ENCODE measurements around the gene CYP2S1.
"Not testable (repeated sequence)": the region's sequence is repeated elsewhere in the genome, so short reads cannot be mapped to it uniquely, and the experiment has no call there.

The CYP2S1 gene

GRCh38 chr19:41226874-41227390 lies 33.9 kb downstream of the CYP2S1 start:
- DNase-seq = no peak

- no peak for DNase-seq
These were observed 35.5 kb downstream of the CYP2S1 start for GRCh38 chr19:41228486-41228885.

DNA sequence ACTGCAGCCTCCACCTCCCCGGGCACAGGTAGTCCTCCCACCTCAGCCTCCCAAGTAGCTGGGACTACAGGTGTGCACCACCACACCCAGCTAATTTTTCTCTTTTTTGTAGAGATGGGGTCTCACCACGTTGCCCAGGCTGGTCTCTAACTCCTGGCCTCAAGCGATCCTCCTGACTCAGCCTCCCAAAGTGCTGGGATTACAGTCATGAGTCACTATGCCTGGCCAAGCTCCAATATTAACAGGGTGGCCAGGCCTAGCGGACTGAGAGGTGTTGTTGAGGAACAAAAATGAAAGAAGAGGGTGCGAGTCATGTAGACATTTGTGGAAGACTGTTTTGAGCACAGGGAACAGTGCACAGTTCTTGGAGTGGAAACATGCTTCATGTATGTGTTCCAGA lies 36.3 kb downstream of the CYP2S1 start:
- not testable (repeated sequence) for DNase-seq

DNA sequence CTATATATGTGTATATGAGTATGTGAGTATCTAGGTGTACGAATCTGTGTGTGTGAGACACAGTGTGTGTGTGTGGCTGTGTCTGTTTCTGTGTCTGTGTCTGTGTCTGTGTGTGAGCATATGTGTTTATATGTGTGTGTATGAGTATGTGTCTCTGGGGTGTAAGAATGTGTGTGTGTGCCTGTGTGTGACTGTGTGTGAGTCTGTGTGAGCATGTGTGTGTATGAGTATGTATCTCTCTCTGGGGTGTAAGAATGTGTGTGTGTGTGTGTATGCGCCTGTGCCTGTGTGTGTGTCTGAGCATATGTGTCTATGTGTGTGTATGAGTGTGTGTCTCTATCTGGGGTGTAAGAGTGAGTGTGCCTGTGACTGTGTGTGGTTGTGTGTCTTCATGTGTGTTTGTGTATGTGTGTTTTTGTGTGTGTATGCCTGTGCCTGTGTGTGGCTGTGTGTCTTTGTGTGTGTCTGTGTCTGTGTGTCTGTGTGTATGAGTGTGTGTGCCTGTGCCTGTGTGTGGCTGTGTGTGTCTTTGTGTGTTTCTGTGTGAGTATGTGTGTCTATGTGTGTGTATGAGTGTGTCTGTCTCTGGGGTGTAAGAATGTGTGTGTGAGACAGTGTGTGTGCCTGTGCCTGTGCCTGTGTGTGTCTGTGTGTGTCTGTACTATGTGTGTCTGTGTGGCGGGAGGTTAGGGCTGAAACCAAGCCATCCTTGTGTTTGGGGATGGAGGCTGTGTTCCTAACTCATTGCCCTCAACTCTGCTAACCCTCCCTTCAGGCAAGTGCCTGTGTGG lies 37.2 kb downstream of the CYP2S1 start:
- DNase-seq = no peak

DNA sequence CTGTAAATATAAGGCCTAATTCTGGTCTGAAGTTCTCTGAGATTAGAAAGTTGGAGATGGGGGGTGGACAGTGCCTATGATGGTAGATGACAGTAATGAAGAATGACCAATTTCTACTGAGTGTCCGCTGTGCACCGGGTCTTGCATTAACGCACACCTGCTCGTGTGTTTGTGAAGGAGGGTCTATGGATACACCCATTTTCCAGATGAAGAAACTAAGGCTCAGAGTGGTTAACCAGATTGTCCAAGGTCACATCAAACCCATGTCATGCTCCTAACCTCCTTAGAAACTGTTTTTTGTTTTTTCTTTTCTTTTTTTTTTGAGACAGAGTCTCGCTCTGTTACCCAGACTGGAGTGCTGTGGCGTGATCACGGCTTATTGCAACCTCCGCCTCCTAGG lies 39.7 kb downstream of the CYP2S1 start:
- DNase-seq = no peak

GRCh38 chr19:41233748-41234240 lies 40.8 kb downstream of the CYP2S1 start:
- no peak for DNase-seq

GRCh38 chr19:41234512-41235168 lies 41.6 kb downstream of the CYP2S1 start:
- DNase-seq = no peak

DNA sequence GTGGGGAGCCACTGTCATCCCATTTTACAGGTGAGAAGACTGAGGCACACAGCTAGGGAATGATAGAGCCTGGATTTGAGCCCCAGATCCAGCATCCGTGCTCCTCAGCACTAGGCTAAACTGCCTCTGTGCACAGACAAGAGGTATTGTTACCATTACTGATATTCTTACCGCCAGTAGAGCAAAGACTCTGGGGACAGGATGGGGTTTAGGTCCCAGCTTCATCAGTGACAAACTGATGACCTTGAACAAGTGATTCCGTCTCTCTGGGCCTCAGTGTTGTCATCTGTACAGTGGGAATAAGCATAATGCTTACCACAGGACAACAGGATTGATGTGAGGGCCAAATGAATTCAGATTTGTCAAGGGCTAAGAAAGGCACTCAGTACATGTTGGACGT lies 42.5 kb downstream of the CYP2S1 start:
- no peak for DNase-seq

DNA sequence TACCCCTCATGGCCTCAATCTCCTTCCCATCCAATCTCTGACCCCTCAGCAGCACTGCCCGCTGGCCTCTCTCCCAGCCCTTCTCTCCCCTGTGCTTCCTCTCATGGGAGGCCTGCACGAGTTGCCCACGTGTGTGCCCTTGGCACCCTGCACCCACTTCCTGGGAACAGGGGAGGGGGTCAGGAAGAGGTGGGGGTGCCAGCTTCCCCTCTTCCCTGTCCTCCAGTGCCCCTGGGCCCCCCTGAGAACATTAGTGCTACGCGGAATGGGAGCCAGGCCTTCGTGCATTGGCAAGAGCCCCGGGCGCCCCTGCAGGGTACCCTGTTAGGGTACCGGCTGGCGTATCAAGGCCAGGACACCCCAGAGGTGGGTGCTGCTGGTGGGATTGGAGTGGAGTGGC lies 45.2 kb downstream of the CYP2S1 start:
- no peak for DNase-seq

- no peak for DNase-seq
These were observed 46.3 kb downstream of the CYP2S1 start for GRCh38 chr19:41239363-41239762.

DNA sequence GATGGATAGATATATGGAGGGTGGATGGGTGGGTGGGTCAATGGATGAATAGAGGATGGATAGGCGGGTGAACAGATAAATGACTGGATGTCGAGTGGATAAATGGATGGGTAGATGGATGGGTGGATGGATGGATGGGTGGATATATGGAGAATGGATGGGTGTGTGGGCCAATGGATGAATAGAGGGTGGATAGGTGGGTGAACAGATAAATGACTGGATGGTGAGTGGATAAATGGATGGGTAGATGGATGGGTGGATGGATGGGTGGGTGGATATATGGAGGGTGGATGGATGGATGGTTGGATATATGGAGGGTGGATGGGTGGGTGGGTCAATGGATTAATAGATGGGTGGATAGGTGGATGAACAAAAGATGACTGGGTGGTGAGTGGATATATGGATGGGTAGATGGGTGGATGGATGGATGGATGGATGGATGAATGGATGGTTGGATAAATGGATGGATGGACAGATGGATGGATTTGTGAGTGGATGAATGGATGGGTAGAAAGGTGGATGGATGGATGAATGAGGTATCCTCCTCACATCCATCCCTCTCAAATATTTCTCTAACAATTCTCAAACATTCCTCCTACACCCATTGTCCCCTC lies 47.0 kb downstream of the CYP2S1 start:
- no peak for DNase-seq

- no peak for DNase-seq
These were observed 48.8 kb downstream of the CYP2S1 start for GRCh38 chr19:41241859-41242258.

DNA sequence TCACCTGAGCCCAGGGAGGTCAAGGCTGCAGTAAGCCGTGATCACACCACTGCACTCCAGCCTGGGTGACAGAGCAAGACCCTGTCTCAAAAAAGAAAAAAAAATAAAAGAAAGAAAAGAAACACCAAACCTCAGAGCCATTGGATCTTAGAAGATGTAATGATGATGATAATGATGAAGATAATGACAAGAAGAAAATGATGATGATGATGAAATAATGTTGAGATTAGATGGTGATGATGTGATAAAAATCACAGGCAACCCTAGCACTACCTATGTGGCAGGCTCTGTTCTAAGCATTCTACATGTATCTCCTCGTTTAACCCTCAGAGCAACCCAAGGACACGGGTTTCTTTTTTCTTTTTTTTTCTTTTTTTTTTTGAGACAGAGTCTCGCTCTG lies 51.1 kb downstream of the CYP2S1 start:
- no peak for DNase-seq

DNA sequence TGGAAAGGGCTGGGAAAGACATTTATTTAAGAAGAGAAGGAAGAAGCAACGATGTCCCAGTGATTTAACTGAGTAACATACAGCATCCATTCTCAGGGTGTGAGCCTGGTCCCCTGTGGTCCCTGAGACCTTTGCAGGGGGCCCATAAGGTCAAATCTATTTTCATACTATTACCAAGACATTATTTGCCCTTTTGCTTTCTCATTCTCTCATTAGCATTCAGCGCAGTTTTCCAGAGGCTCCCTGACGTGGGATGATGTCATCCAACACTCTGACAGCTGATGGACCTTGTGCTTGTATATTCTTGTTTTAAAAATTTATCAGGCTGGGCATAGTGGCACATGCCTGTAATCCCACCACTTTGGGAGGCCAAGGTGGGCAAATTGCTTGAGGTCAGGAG lies 52.8 kb downstream of the CYP2S1 start:
- no peak for DNase-seq

GRCh38 chr19:41248895-41249294 lies 55.9 kb downstream of the CYP2S1 start:
- DNase-seq = no peak

GRCh38 chr19:41249707-41250423 lies 56.8 kb downstream of the CYP2S1 start:
- DNase-seq = no peak

- no peak for DNase-seq
These were observed 60.6 kb downstream of the CYP2S1 start for GRCh38 chr19:41253660-41254059.

- no peak for DNase-seq
These were observed 62.2 kb downstream of the CYP2S1 start for GRCh38 chr19:41255171-41255570.
